ENCODE measurements around the gene PAN2.
"Not testable (repeated sequence)": the region's sequence is repeated elsewhere in the genome, so short reads cannot be mapped to it uniquely, and the experiment has no call there.

PAN2 gene

DNA sequence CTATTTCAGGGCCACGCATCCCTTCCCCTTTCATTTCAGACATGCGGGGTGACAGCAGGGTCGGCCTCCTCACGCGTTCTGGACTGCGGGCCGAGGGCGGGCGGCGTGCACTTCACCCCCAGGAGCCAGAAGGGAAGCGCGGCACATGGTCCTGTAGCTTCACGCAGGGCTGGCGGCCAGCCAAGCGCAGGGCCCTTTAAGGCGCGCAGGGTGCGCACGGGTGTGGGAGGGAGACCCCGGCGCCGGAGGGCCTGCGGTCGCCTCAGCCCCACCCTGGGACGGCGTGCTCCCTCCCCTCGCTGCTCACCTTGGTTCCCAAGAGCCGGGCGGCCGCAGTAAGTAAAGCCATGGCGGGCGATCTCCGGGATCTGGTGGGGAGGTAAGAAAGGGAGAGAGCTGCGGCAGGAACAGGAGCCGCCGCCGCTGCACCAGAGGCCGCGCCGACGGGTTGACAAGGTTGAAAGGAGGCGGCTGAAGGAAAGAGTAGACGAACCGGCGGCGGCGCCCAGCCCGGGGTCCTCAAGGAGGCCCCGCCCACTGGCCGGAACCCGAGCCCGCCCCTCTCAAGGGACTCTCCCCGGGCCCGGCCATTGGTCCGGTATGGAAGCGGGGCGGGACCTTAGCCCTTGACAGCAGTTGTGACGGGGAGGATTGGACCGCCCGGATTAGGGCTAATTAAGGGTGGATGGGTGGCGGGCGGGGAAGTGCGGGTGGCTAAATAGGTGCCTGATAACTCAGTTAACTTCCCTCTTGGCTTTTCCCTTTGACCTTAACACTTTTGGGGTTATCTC, 33.8 kb downstream of the PAN2 start, which contains the start of gene CS:
TSS of gene CS (minus strand) at position 478 of the 791 bp plus-strand sequence. CDS start at position 349, 129 bp downstream.
- Mint-ChIP-seq H3K4me3 (peak within 1 kb of the TSS; percentile 96 to 98), H3K9me3 (no peaks in the 10 kb centered on the region), H3K27ac (peak within 1 kb of the TSS; percentile 95 to 97), H3K4me1 (peaks cover 55% of the 10 kb centered on the region), H3K27me3 (no peaks in the 10 kb centered on the region)
- DNase-seq (peak; percentile 98 to 99), ATAC-seq (peak; percentile 98)

GRCh38 chr12:56299308-56299852, 34.4 kb downstream of the PAN2 start:
- H3K9me3 Mint-ChIP-seq, result no peaks in the 10 kb centered on the region
- H3K4me1 Mint-ChIP-seq, result peaks cover 55% of the 10 kb centered on the region
- H3K4me3 Mint-ChIP-seq, result peak overlapping the region; percentile 96 to 98
- peak; percentile 3 for ATAC-seq
- peak overlapping the region; percentile 95 to 97 for H3K27ac Mint-ChIP-seq
- no peak for DNase-seq
- no peaks in the 10 kb centered on the region for H3K27me3 Mint-ChIP-seq

DNA sequence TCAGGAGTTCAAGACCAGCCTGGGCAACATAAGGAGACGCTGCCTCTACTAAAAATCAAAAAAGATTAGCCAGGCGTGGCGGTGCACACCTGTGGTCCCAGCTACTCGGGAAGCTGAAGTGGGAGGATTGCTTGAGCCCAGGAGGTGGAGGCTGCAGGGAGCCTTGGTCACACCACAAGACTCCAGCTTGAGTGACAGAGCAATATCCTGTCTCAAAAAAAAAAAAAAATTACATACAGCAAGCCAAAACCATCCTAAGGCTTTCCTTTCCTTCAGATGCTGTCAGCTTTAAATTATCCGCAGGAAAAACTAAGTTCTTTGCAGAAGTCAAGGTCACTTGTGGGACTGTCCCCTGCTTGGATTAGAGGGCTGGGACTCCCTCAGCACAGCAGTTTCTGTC, 35.0 kb downstream of the PAN2 start:
- Mint-ChIP-seq H3K4me3 (peak overlapping the region; percentile 96 to 98), H3K27me3 (no peaks in the 10 kb centered on the region), H3K9me3 (no peaks in the 10 kb centered on the region), H3K4me1 (peaks cover 60% of the 10 kb centered on the region), H3K27ac (peak overlapping the region in 1 of 2 donors; percentile 97)
- DNase-seq, result no peak
- ATAC-seq, result no peak

GRCh38 chr12:56297400-56297799, 36.4 kb downstream of the PAN2 start:
- ATAC-seq, result no peak
- peak overlapping the region in 1 of 2 donors; percentile 59 for H3K27ac Mint-ChIP-seq
- no peak for DNase-seq

GRCh38 chr12:56296295-56296694, 37.5 kb downstream of the PAN2 start:
- peak overlapping the region in 1 of 2 donors; percentile 85 for H3K27ac Mint-ChIP-seq
- DNase-seq (no peak), ATAC-seq (no peak)
- no peak overlapping the region for H3K4me3 Mint-ChIP-seq
- peaks cover 68% of the 10 kb centered on the region for H3K4me1 Mint-ChIP-seq
- H3K9me3 Mint-ChIP-seq, result no peaks in the 10 kb centered on the region
- no peaks in the 10 kb centered on the region for H3K27me3 Mint-ChIP-seq

More at GRCh38 chr12:56297400-56297799, 36.4 kb downstream of the PAN2 start:
- Mint-ChIP-seq H3K27me3 (no peaks in the 10 kb centered on the region), H3K9me3 (no peaks in the 10 kb centered on the region), H3K4me3 (peak overlapping the region; percentile 49 to 57), H3K4me1 (peaks cover 68% of the 10 kb centered on the region)

DNA sequence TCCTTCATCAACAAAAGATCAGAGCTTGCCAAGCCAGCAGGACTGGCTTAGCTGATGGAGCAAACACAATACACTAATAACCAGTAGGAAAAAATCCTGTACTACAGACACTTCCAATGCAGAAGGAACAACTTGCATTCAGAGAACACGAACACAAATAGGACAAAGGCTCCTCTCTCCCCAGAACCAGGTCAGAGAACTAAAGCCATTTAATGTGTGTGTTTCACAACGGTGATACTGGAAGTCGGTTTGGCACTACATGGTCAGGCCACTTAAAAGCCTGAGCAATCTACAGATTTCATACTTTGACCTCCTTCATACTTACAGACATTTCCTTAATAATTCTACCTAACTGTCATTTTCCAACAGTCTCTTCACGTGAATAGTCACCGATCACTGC, 40.0 kb downstream of the PAN2 start:
- no peaks in the 10 kb centered on the region for H3K27me3 Mint-ChIP-seq
- no peak overlapping the region for H3K27ac Mint-ChIP-seq
- no peaks in the 10 kb centered on the region for H3K9me3 Mint-ChIP-seq
- H3K4me1 Mint-ChIP-seq, result peaks cover 66% of the 10 kb centered on the region
- DNase-seq (no peak), ATAC-seq (no peak)
- no peak overlapping the region for H3K4me3 Mint-ChIP-seq

DNA sequence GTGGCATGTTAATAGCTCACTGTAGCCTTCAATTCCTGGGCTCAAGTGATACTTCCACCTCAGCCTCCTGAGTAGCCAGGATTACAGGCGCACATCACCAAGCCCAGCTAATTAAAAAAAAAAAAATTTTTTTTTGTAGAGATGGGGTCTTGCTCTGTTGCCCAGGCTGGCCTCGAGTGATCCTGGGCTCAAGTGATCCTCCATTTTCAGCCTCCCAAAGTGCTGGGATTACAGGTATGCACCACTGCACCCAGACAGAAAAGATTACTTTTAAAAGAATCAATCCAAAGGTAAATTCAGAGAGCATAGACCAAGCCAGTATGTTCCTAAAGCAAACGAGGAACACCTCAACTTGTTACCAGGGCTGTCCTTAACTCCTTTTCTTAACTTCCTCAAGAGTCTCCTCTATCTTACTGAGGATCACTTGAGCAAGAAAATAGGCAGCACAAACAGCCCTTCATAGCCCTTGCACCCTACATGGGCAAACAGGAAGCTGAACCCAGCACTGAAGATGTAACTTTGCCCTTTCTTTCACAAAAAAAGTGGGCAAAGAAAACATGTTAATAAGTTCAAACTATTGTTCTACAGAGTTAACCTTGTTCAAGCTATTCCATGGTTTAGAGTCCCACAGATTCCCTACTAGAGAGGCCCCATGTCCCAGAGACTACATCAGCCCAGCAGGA, 45.0 kb downstream of the PAN2 start:
- H3K4me3 Mint-ChIP-seq, result no peak overlapping the region
- H3K27me3 Mint-ChIP-seq, result no peaks in the 10 kb centered on the region
- ATAC-seq (no peak), DNase-seq (no peak)
- peaks cover 33% of the 10 kb centered on the region for H3K4me1 Mint-ChIP-seq
- H3K27ac Mint-ChIP-seq, result no peak overlapping the region
- no peaks in the 10 kb centered on the region for H3K9me3 Mint-ChIP-seq

GRCh38 chr12:56286044-56286830, 47.6 kb downstream of the PAN2 start:
- Mint-ChIP-seq H3K27ac (peak overlapping the region in 1 of 2 donors; percentile 88), H3K4me3 (no peak overlapping the region), H3K27me3 (no peaks in the 10 kb centered on the region), H3K9me3 (no peaks in the 10 kb centered on the region), H3K4me1 (peaks cover 12% of the 10 kb centered on the region)
- ATAC-seq (no peak), DNase-seq (no peak)

GRCh38 chr12:56284263-56284662, 49.5 kb downstream of the PAN2 start:
- not testable (repeated sequence) for H3K27ac Mint-ChIP-seq, H3K9me3 Mint-ChIP-seq, DNase-seq, ATAC-seq, H3K4me1 Mint-ChIP-seq, H3K27me3 Mint-ChIP-seq, H3K4me3 Mint-ChIP-seq

GRCh38 chr12:56282579-56282978, 51.2 kb downstream of the PAN2 start:
- ATAC-seq, result no peak
- no peaks in the 10 kb centered on the region for H3K27me3 Mint-ChIP-seq
- H3K9me3 Mint-ChIP-seq, result no peaks in the 10 kb centered on the region
- no peaks in the 10 kb centered on the region for H3K4me1 Mint-ChIP-seq
- no peak overlapping the region for H3K4me3 Mint-ChIP-seq
- no peak overlapping the region for H3K27ac Mint-ChIP-seq
- DNase-seq, result no peak

- Mint-ChIP-seq H3K4me1 (no peaks in the 10 kb centered on the region), H3K4me3 (no peak overlapping the region), H3K27me3 (no peaks in the 10 kb centered on the region), H3K27ac (peak overlapping the region in 1 of 2 donors; percentile 65), H3K9me3 (no peaks in the 10 kb centered on the region)
- DNase-seq (no peak), ATAC-seq (no peak)
Observed at GRCh38 chr12:56282030-56282429, 51.8 kb downstream of the PAN2 start.

DNA sequence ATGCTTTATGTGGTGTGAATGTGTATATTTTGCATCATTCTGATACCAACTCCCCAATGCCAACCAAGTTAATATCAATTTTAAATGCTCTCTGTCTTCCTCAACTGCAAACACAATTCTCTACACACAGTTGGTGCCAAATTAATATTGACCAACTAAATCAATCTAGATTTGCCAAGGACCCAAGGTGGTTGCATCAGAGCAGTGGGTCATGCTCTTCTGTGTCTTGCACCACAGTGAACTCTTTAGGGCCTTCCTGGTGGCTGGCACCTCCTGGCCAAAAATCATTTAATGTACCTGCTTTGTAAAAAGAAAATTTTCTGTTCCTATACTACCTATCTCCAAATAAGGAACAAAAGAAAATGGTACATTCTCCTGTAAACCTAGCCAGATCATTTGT, 53.0 kb downstream of the PAN2 start:
- Mint-ChIP-seq H3K27me3 (no peaks in the 10 kb centered on the region), H3K4me1 (no peaks in the 10 kb centered on the region), H3K27ac (no peak overlapping the region), H3K9me3 (no peaks in the 10 kb centered on the region), H3K4me3 (no peak overlapping the region)
- DNase-seq (no peak), ATAC-seq (no peak)

- H3K27me3 Mint-ChIP-seq, result no peaks in the 10 kb centered on the region
- H3K27ac Mint-ChIP-seq, result no peak overlapping the region
Observed at GRCh38 chr12:56278905-56279304, 54.9 kb downstream of the PAN2 start.

DNA sequence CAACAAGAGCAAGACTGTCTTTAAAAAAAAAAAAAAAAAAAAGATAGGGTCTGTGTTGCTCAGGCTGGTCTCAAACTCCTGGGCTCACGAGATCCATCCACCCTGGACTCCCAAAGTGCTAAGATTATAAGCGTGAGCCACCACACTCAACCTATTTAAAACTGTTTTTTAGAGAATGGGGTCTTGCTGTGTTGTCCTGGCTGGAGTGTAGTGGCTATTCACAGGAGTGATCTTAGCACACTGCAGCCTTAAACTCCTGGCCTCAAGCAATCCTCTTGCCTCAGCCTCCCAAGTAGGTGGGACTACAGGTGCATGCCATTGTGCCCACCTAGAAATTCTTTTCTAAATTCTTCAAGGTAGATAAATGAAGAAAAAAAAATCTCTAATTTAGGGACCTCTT, 59.5 kb downstream of the PAN2 start:
- ATAC-seq (no peak), DNase-seq (no peak)
- no peaks in the 10 kb centered on the region for H3K4me1 Mint-ChIP-seq
- H3K27me3 Mint-ChIP-seq, result no peaks in the 10 kb centered on the region
- no peak overlapping the region for H3K4me3 Mint-ChIP-seq
- no peaks in the 10 kb centered on the region for H3K9me3 Mint-ChIP-seq
- H3K27ac Mint-ChIP-seq, result no peak overlapping the region

More at GRCh38 chr12:56278905-56279304, 54.9 kb downstream of the PAN2 start:
- no peak for DNase-seq
- no peaks in the 10 kb centered on the region for H3K9me3 Mint-ChIP-seq
- ATAC-seq, result no peak
- H3K4me3 Mint-ChIP-seq, result no peak overlapping the region
- H3K4me1 Mint-ChIP-seq, result no peaks in the 10 kb centered on the region

DNA sequence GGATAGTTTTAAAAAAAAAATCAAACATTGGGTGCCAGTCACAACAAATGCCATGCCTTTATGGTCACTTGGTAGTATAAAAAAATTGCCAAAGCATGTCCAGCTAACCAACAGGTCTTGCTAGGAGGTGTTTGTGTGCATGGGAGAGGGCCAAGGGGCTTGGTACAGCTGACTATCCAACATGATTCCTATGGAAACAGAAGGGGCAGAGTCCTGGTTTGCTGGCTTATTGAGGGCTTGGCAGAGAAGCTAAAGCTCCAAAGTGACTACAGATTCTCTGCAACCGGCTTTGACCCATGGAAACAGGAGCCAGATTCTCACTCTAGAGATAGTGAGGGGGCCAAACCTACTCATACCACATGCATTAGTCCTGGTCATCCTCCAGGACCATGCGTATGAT, 61.3 kb downstream of the PAN2 start:
- not testable (repeated sequence) for H3K27ac Mint-ChIP-seq

More for the DNA sequence above, 61.3 kb downstream of the PAN2 start:
- not testable (repeated sequence) for ATAC-seq, H3K9me3 Mint-ChIP-seq, H3K27me3 Mint-ChIP-seq, DNase-seq, H3K4me1 Mint-ChIP-seq, H3K4me3 Mint-ChIP-seq
